Heart left ventricle (tissue), 13 donors: ENCODE data around the gene PTGDR2.

ENCODE experiments used
- POLR2A ChIP-seq, 2 donors: fragments of 450-650 bp; IDR thresholded peaks; one replicate each; pipeline ENCODE4 v1.6.1; 2017; ENCODE audit warnings: antibody characterized with exemption in 2 of 2, mild to moderate bottlenecking in 2 of 2, moderate library complexity in 2 of 2
- TF ChIP-seq, protein P1 (sequence below), 12 donors: fragments of 200-600 bp; sonication (generic) in 4 of 12; IDR thresholded peaks; one replicate each; pipeline versions ENCODE4 v1.5.0 to v1.8.0; 2018 to 2022; ENCODE audit warnings: antibody characterized with exemption in 12 of 12, mild to moderate bottlenecking in 5 of 12
- donor health status: ischemic (EF 13 %, LVEDD 7.1; RV severe dilation, severe dysfunction).
- donor health status: DM: no; HTN: yes; CAD: no.
- donor health status: DM: no; HTN: no; CAD: no.
- donor health status: ischemic (EF 25% LVEDD 6.9; RV normal size, moderate dysfunction).
- donor health status: ischemic (EF 25% LVEDD 5.7; RV mildly dilated, moderate dysfunction).
- donor health status: ischemic (EF 35%, LVEDD 5.7; RV mildly dilated, moderate dysfunction).
- donor health status: nonischemic (EF 11% LVEDD 7.7; RV severe dilation, severe dysfunction).
- donor health status: DM: yes; HTN: yes; CAD: no.
- donor health status: PGD.
- donor health status: ischemic (EF 29% LVEDD 5.4; RV normal size, mild dysfunction).
- donor health status: nonischemic (EF 23%, LVEDD 6.1; RV moderate dilation, normal function).

DNA sequence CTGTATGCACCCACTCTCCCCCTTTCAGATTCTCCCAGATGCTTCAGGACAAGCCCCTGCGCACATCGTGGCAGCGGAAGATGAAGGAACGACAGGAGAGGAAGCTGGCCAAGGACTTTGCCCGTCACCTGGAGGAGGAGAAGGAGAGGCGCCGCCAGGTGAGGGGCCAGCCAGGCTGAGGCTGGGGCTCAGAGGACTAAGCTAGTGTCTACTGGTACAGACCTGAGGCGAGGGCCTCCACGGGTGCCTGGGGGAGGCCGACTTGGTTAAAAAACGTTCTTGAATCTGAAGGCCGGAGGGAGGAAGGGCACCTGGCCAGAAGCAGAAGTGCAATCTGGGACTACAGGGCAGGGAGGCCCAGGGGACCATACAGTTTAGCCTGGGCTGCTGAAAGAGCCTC, 7.9 kb downstream of the PTGDR2 start:
- TF ChIP-seq, protein P1, sequence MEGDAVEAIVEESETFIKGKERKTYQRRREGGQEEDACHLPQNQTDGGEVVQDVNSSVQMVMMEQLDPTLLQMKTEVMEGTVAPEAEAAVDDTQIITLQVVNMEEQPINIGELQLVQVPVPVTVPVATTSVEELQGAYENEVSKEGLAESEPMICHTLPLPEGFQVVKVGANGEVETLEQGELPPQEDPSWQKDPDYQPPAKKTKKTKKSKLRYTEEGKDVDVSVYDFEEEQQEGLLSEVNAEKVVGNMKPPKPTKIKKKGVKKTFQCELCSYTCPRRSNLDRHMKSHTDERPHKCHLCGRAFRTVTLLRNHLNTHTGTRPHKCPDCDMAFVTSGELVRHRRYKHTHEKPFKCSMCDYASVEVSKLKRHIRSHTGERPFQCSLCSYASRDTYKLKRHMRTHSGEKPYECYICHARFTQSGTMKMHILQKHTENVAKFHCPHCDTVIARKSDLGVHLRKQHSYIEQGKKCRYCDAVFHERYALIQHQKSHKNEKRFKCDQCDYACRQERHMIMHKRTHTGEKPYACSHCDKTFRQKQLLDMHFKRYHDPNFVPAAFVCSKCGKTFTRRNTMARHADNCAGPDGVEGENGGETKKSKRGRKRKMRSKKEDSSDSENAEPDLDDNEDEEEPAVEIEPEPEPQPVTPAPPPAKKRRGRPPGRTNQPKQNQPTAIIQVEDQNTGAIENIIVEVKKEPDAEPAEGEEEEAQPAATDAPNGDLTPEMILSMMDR (IDR thresholded peaks at IDR 0.05) = no peak
- TF ChIP-seq POLR2A (IDR thresholded peaks at IDR 0.05) = no peak
